Spleen (tissue), 11 donors: ENCODE results near the gene TRPM7. TPM values are rescaled to one million over a fixed set of nuclear protein-coding genes. Genes with fewer than 3 reads are reported as not detected.

ENCODE experiments used
- DNase-seq: peaks from one replicate; pipeline ENCODE4 v3.0.0-alpha.2; 2020
- H3K27ac ChIP-seq, 8 donors: fragments of 200-600 bp; sonication (generic) in 7 of 8; 1 replicate in 4 of 8; 2 replicates in 4 of 8; pipeline versions ENCODE4 v1.5.0 to v1.8.0; 2016 to 2021; ENCODE audit warnings: inconsistent platforms in 4 of 8, mild to moderate bottlenecking in 4 of 8, moderate library complexity in 1 of 8
- H3K27me3 ChIP-seq, 7 donors: fragments of 200-600 bp; sonication (generic) in 6 of 7; replicated peaks in 1 of 7; 1 replicate in 4 of 7; 2 replicates in 3 of 7; pipeline versions ENCODE4 v1.5.0 to v1.8.0; 2016 to 2021; ENCODE audit warnings: inconsistent platforms in 3 of 7, mild to moderate bottlenecking in 1 of 7
- H3K36me3 ChIP-seq, 6 donors: fragments of 200-600 bp; sonication (generic) in 5 of 6; 1 replicate in 4 of 6; 2 replicates in 2 of 6; pipeline versions ENCODE4 v1.5.0 to v1.8.0; 2016 to 2021; ENCODE audit warnings: inconsistent platforms in 2 of 6
- H3K4me1 ChIP-seq, 6 donors: fragments of 200-600 bp; sonication (generic) in 5 of 6; 1 replicate in 3 of 6; 2 replicates in 3 of 6; pipeline versions ENCODE4 v1.5.0 to v1.8.0; 2016 to 2021; ENCODE audit warnings: inconsistent platforms in 3 of 6
- H3K4me3 ChIP-seq, 8 donors: fragments of 200-600 bp; sonication (generic) in 7 of 8; 1 replicate in 4 of 8; 2 replicates in 4 of 8; pipeline versions ENCODE4 v1.5.0 to v1.8.0; 2016 to 2021; ENCODE audit warnings: inconsistent platforms in 4 of 8, mild to moderate bottlenecking in 4 of 8, moderate library complexity in 2 of 8
- H3K9me3 ChIP-seq, 8 donors: fragments of 200-600 bp; sonication (generic) in 7 of 8; 1 replicate in 4 of 8; 2 replicates in 4 of 8; pipeline versions ENCODE4 v1.5.0 to v1.8.0; 2016 to 2021; ENCODE audit warnings: inconsistent platforms in 4 of 8
- POLR2A ChIP-seq, 3 donors: fragments of 450-650 bp; IDR thresholded peaks; one replicate each; pipeline ENCODE4 v1.5.1; 2017; ENCODE audit warnings: antibody characterized with exemption in 3 of 3, mild to moderate bottlenecking in 1 of 3
- POLR2AphosphoS5 ChIP-seq, 3 donors: sonication (generic); formaldehyde crosslinking; IDR thresholded peaks; one replicate each; pipeline ENCODE4 v1.5.1; 2017; ENCODE audit warnings: antibody characterized with exemption in 3 of 3
- WGBS, 5 donors: extraction: QIAGEN DNeasy Blood & Tissue Kit in 3 of 5; methylation state at CpG; one replicate each; pipeline versions ENCODE4 v1.1.5 to v1.1.7; 2013 to 2018; 5-methylcytosine and 5-hydroxymethylcytosine counted together
- intact Hi-C: fragments of 100-400 bp; cut with DNase I; formaldehyde crosslinking; loops from one replicate; pipeline ENCODE4 v1.15.0; 2023; ENCODE audit warnings: low total_unique reads
- polyA plus RNA-seq, 3 donors: library from polyadenylated mRNA; stranded (reverse); fragments of 200-250 nt; gene quantifications; one replicate each; pipeline ENCODE4 v1.2.1, GENCODE V29; 2013
- small RNA-seq, 4 donors: library from RNA; depleted of rRNA; stranded (forward); fragments of <200 nt; gene quantifications; one replicate each; pipeline ENCODE3, GENCODE V24; 2016
- total RNA-seq, 7 donors: library from RNA; depleted of rRNA in 3 of 7; stranded (reverse); fragments of >200 nt in 3 of 7; fragmentation: NEBNext Ultra II Directional in 4 of 7; extraction: Animal tissue kit (Norgen Biotek cat#: 25700) in 4 of 7; gene quantifications; one replicate each; pipeline versions ENCODE4 v1.1.0 to v1.2.1, GENCODE V29; 2016 to 2021
- TF ChIP-seq, protein P1 (sequence below), 11 experiments: fragments of 200-600 bp in 7 of 11; fragments of 450-650 bp in 4 of 11; sonication (generic) in 4 of 11; IDR thresholded peaks in 8 of 11; conservative IDR thresholded peaks in 3 of 11; 1 replicate in 7 of 11; 2 replicates in 4 of 11; pipeline versions ENCODE4 v1.4.0 to v1.8.0; 2016 to 2021; ENCODE audit warnings: antibody characterized with exemption in 11 of 11, inconsistent platforms in 4 of 11, mild to moderate bottlenecking in 1 of 11
- donor health status: healthy with polysubstance abuse.
- donor health status: DM: no; HTN: no; CAD: no; lungs with moderate emphysema.
- donor health status: DM: no; HTN: no; CAD: no.
- donor health status: Bipolar disorder and iron deficiency.
- donor health status: healthy.
- donor health status: DM: no; HTN: no; CAD: no.
- donor health status: DM: yes; HTN: yes; CAD: no.

TRPM7 gene
- total and polyA plus RNA-seq, 10 donors = 6.4 to 101 (median 46.7) TPM

DNA sequence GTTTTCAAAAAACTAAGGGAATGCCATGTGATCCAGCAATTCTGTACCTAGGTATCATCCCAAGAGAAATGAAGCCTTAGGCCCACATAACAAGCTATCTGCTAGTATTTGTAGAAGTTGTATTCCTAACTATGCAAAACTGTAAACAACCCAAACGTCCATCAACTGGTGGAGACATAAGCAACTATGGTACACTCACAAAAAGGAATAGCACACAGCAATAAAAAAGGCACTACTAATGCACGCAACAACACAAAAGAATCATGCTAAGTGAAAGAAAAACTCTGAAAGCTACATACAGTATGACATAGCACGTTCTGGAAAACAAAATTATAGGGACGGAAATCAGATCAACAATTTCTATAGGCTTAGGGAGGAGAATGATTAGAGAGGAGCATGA is 155.4 kb downstream of the TRPM7 start:
- H3K27me3 ChIP-seq = no peaks in the 10 kb centered on the region
- TF ChIP-seq, protein P1, sequence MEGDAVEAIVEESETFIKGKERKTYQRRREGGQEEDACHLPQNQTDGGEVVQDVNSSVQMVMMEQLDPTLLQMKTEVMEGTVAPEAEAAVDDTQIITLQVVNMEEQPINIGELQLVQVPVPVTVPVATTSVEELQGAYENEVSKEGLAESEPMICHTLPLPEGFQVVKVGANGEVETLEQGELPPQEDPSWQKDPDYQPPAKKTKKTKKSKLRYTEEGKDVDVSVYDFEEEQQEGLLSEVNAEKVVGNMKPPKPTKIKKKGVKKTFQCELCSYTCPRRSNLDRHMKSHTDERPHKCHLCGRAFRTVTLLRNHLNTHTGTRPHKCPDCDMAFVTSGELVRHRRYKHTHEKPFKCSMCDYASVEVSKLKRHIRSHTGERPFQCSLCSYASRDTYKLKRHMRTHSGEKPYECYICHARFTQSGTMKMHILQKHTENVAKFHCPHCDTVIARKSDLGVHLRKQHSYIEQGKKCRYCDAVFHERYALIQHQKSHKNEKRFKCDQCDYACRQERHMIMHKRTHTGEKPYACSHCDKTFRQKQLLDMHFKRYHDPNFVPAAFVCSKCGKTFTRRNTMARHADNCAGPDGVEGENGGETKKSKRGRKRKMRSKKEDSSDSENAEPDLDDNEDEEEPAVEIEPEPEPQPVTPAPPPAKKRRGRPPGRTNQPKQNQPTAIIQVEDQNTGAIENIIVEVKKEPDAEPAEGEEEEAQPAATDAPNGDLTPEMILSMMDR (IDR thresholded peaks at IDR 0.05 in 8 of 11, conservative IDR thresholded peaks at IDR 0.05 in 3 of 11) = no peak
- no peak for TF ChIP-seq POLR2A (IDR thresholded peaks at IDR 0.05)
- TF ChIP-seq POLR2AphosphoS5 (IDR thresholded peaks at IDR 0.05) = no peak
- no peaks in the 10 kb centered on the region for H3K4me1 ChIP-seq
- WGBS, 5 donors = 88 to 98% (median 94%) methylated on average over 4 of the region's 4 CpGs
- no peaks in the 10 kb centered on the region for H3K36me3 ChIP-seq
- DNase-seq = no peak
- no peaks in the 10 kb centered on the region for H3K9me3 ChIP-seq
- no peak overlapping the region for H3K27ac ChIP-seq
- intact Hi-C loops = no loop called here
- no peak overlapping the region for H3K4me3 ChIP-seq

GRCh38 chr15:50523851-50524251 is 162.7 kb downstream of the TRPM7 start:
- Histone ChIP-seq H3K27ac (no peak overlapping the region), H3K27me3 (no peaks in the 10 kb centered on the region), H3K9me3 (peaks cover 0 to 8% (median 0%) of the 10 kb centered on the region in 8 donors), H3K4me3 (no peak overlapping the region), H3K4me1 (no peaks in the 10 kb centered on the region), H3K36me3 (no peaks in the 10 kb centered on the region)
- TF ChIP-seq POLR2AphosphoS5 (IDR thresholded peaks at IDR 0.05) (no peak), POLR2A (IDR thresholded peaks at IDR 0.05) (no peak)
- TF ChIP-seq, protein P1 (IDR thresholded peaks at IDR 0.05 in 8 of 11, conservative IDR thresholded peaks at IDR 0.05 in 3 of 11) = no peak
- 81 to 87% (median 84%) methylated on average over 5 of the region's 5 CpGs for WGBS, 5 donors
- intact Hi-C loops = no loop called here
- DNase-seq = no peak

DNA sequence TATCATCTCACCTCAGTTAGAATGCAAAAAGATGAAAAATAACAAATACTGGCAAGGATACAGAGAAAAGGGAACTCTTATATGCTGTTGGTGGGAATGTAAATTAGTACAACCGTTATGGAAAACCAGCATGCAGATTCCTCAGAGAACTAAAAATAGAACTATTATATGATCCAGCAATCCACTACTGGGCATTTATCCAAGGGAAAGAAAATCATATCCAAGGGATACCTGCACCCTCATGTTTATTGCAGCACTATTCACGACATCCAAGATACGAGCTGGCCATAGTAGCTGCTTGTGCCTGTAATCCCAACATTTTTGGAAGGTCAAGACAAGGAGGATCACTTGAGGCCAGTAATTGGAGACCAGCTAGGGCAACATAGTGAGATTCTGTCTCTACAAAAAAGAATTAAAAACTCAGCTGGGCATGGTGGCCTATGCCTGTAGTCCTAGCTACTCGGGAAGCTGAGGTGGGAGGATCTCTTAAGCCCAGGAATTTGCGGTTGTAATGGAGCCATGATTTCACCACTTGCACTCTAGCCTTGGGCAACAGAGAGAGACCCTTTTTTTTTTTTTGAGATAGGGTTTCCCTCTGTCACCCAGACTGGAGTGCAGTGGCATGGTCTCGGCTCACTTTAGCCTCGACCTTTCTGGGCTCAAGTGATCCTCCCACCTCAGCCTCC is 166.7 kb downstream of the TRPM7 start:
- TF ChIP-seq POLR2A (IDR thresholded peaks at IDR 0.05) (no peak), POLR2AphosphoS5 (IDR thresholded peaks at IDR 0.05) (no peak)
- TF ChIP-seq, protein P1 (IDR thresholded peaks at IDR 0.05 in 8 of 11, conservative IDR thresholded peaks at IDR 0.05 in 3 of 11) = no peak
- no peaks in the 10 kb centered on the region for H3K27me3 ChIP-seq
- DNase-seq = no peak
- H3K36me3 ChIP-seq = no peaks in the 10 kb centered on the region
- no peaks in the 10 kb centered on the region for H3K4me1 ChIP-seq
- no peak overlapping the region for H3K27ac ChIP-seq
- peaks cover 0 to 19% (median 8%) of the 10 kb centered on the region in 8 donors for H3K9me3 ChIP-seq
- H3K4me3 ChIP-seq = no peak overlapping the region
- intact Hi-C loops = no loop called here
- WGBS, 5 donors = 76 to 91% (median 89%) methylated on average over 7 of the region's 7 CpGs

DNA sequence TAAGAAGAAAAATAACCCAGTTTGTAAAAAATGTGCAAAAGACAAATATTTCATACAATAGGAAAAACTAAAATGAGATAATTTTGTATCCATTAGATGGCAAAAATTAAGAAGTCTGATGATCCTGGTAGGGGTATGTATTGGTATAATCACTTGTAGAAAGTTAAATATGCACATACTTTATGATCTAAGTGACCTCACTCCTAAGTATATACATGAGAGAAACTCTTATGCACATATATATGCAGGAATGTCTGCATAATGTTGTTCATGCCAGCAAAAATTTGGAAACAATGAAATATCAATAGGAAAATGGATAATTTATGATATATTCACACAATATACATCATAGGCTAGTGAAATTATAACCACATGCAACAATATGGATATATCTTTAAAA is 173.6 kb downstream of the TRPM7 start:
- peaks cover 0 to 4% (median 0%) of the 10 kb centered on the region in 6 donors for H3K36me3 ChIP-seq
- no peak overlapping the region for H3K27ac ChIP-seq
- DNase-seq = no peak
- peaks cover 0 to 11% (median 6%) of the 10 kb centered on the region in 8 donors for H3K9me3 ChIP-seq
- intact Hi-C loops = no loop called here
- H3K4me1 ChIP-seq = no peaks in the 10 kb centered on the region
- no peak overlapping the region for H3K4me3 ChIP-seq
- no peak for TF ChIP-seq POLR2A (IDR thresholded peaks at IDR 0.05)
- H3K27me3 ChIP-seq = no peaks in the 10 kb centered on the region

Small RNA genes within 50 kb of the gene (small RNA-seq; reads per million reads assigned to genes)
- gene RN7SL354P = 0 reads per million in 4 donors

Other genes with a start within 250 kb of the TRPM7 start
- gene USP50, start 140.1 kb downstream of the TRPM7 start, total RNA-seq = 1 to 10 TPM in 2 of 7 donors, under 1 TPM in 2, not detected in 3; 0.57 to 2.6 (median 1.2) TPM
- gene USP50, start 140.1 kb downstream of the TRPM7 start, polyA plus RNA-seq = not detected
- 100 to 1,000 TPM in 6 of 7 donors, 10 to 100 TPM in 1; 92.6 to 425 (median 122) TPM for gene SPPL2A, start 78.9 kb upstream of the TRPM7 start, total RNA-seq
- 10 to 100 TPM; 18.0 to 34.4 (median 25.3) TPM for gene SPPL2A, start 78.9 kb upstream of the TRPM7 start, polyA plus RNA-seq
- 10 to 100 TPM; 12.6 to 17.4 (median 13.7) TPM for gene AP4E1, start 221.9 kb upstream of the TRPM7 start, total RNA-seq
- gene AP4E1, start 221.9 kb upstream of the TRPM7 start, polyA plus RNA-seq = 1 to 10 TPM; 2.1 to 3.4 (median 2.5) TPM